H1 (cell line): ENCODE results near the gene CCNY. TPM values are rescaled to one million over a fixed set of nuclear protein-coding genes. Genes with fewer than 3 reads are reported as not detected.

Experiments used
- ASH2L ChIP-seq: fragments of 200-600, 300-600 bp; sonication (generic); IDR thresholded peaks from one replicate; pipeline ENCODE4 v1.7.1; 2017; ENCODE audit warnings: low read length
- E2F6 ChIP-seq: IDR thresholded peaks from 2 replicates; pipeline ENCODE4 v1.6.1; 2012; ENCODE audit warnings: inconsistent platforms
- MAX ChIP-seq: IDR thresholded peaks from 2 replicates; pipeline ENCODE4 v1.6.1; 2012; ENCODE audit warnings: inconsistent platforms
- polyA plus RNA-seq, 7 experiments: library from polyadenylated mRNA; depleted of rRNA in 3 of 7; stranded (reverse) in 5 of 7; unstranded in 2 of 7; fragments of >200 nt in 5 of 7; fragments of 200-250 nt in 2 of 7; gene quantifications; 1 replicate in 5 of 7; 2 replicates in 1 of 7; 4 replicates in 1 of 7; pipeline versions ENCODE4 v1.2.1 to v1.2.3, GENCODE V29; 2011 to 2013; ENCODE audit warnings: missing spikeins in 2 of 7, mixed read lengths in 2 of 7
- total RNA-seq: library from RNA; stranded (reverse); fragmentation: NEBNext Ultra II Directional; extraction: Animal tissue kit (Norgen Biotek cat#: 25700); gene quantifications from 2 replicates; pipeline ENCODE4 v1.2.1, GENCODE V29; 2021
- TF ChIP-seq, protein P1 (sequence below): fragments of 300-600 bp; sonication (generic); IDR thresholded peaks from 2 replicates; pipeline ENCODE4 v1.7.1; 2012; ENCODE audit warnings: low read length, moderate library complexity, mild to moderate bottlenecking, inconsistent platforms; ENCODE audit not compliant: insufficient replicate concordance

CCNY gene
- total and polyA plus RNA-seq, 2 of the 8 experiments (the other 6 are each of a cell fraction or from before 2014, with no cell fraction given): 25.3 to 68.2 TPM

DNA sequence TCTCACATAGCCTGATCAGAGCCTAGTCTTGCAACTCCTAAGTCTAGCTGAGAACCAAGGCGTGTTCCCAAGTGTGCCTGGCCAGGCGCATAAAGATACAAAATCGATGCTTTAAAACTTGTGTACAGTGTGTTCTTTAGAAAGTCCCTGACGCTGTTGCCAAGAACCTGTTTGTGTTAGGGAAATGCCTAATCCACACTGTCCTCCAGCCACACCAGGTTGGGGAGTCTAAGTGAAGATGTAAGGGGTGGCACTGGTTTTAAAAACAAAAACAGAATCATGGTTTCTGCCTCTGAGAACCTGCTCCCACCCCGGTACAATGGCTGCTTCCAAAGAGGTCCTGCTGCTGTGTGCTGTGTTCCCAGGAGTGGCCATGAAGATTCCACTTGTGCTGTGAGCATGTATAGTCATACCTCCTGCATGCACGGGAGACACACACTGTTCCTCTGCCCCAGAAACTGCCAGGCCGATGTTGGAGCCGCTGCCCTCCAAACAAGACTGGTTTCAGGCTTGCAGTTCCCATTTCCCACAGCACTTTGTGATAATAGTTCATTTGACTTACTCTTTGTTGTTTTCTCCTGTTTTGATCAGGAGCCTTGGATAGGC, 88.5 kb downstream of the CCNY start (continued):
- TF ChIP-seq, protein P1, sequence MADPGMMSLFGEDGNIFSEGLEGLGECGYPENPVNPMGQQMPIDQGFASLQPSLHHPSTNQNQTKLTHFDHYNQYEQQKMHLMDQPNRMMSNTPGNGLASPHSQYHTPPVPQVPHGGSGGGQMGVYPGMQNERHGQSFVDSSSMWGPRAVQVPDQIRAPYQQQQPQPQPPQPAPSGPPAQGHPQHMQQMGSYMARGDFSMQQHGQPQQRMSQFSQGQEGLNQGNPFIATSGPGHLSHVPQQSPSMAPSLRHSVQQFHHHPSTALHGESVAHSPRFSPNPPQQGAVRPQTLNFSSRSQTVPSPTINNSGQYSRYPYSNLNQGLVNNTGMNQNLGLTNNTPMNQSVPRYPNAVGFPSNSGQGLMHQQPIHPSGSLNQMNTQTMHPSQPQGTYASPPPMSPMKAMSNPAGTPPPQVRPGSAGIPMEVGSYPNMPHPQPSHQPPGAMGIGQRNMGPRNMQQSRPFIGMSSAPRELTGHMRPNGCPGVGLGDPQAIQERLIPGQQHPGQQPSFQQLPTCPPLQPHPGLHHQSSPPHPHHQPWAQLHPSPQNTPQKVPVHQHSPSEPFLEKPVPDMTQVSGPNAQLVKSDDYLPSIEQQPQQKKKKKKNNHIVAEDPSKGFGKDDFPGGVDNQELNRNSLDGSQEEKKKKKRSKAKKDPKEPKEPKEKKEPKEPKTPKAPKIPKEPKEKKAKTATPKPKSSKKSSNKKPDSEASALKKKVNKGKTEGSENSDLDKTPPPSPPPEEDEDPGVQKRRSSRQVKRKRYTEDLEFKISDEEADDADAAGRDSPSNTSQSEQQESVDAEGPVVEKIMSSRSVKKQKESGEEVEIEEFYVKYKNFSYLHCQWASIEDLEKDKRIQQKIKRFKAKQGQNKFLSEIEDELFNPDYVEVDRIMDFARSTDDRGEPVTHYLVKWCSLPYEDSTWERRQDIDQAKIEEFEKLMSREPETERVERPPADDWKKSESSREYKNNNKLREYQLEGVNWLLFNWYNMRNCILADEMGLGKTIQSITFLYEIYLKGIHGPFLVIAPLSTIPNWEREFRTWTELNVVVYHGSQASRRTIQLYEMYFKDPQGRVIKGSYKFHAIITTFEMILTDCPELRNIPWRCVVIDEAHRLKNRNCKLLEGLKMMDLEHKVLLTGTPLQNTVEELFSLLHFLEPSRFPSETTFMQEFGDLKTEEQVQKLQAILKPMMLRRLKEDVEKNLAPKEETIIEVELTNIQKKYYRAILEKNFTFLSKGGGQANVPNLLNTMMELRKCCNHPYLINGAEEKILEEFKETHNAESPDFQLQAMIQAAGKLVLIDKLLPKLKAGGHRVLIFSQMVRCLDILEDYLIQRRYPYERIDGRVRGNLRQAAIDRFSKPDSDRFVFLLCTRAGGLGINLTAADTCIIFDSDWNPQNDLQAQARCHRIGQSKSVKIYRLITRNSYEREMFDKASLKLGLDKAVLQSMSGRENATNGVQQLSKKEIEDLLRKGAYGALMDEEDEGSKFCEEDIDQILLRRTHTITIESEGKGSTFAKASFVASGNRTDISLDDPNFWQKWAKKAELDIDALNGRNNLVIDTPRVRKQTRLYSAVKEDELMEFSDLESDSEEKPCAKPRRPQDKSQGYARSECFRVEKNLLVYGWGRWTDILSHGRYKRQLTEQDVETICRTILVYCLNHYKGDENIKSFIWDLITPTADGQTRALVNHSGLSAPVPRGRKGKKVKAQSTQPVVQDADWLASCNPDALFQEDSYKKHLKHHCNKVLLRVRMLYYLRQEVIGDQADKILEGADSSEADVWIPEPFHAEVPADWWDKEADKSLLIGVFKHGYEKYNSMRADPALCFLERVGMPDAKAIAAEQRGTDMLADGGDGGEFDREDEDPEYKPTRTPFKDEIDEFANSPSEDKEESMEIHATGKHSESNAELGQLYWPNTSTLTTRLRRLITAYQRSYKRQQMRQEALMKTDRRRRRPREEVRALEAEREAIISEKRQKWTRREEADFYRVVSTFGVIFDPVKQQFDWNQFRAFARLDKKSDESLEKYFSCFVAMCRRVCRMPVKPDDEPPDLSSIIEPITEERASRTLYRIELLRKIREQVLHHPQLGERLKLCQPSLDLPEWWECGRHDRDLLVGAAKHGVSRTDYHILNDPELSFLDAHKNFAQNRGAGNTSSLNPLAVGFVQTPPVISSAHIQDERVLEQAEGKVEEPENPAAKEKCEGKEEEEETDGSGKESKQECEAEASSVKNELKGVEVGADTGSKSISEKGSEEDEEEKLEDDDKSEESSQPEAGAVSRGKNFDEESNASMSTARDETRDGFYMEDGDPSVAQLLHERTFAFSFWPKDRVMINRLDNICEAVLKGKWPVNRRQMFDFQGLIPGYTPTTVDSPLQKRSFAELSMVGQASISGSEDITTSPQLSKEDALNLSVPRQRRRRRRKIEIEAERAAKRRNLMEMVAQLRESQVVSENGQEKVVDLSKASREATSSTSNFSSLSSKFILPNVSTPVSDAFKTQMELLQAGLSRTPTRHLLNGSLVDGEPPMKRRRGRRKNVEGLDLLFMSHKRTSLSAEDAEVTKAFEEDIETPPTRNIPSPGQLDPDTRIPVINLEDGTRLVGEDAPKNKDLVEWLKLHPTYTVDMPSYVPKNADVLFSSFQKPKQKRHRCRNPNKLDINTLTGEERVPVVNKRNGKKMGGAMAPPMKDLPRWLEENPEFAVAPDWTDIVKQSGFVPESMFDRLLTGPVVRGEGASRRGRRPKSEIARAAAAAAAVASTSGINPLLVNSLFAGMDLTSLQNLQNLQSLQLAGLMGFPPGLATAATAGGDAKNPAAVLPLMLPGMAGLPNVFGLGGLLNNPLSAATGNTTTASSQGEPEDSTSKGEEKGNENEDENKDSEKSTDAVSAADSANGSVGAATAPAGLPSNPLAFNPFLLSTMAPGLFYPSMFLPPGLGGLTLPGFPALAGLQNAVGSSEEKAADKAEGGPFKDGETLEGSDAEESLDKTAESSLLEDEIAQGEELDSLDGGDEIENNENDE: no peak
- TF ChIP-seq ASH2L (no peak), MAX (no peak), E2F6 (no peak)
- TF ChIP-seq, all 59 proteins: peak for 0
